HT1080 (cell line): Measurements from ENCODE around the gene ACAD11. TPM values are rescaled to one million over a fixed set of nuclear protein-coding genes. Genes with fewer than 3 reads are reported as not detected.
"Not testable (repeated sequence)": the region's sequence is repeated elsewhere in the genome, so short reads cannot be mapped to it uniquely, and the experiment has no call there.

Experiments used
- DNase-seq: peaks from one replicate; pipeline ENCODE4 v3.0.0-alpha.2; 2015; ENCODE audit warnings: low read depth
- total RNA-seq: library from RNA; depleted of rRNA; stranded (reverse); fragments of >200 nt; shearing (Covaris generic); gene quantifications from 2 replicates; pipeline ENCODE4 v1.2.3, GENCODE V29; 2014

The ACAD11 gene
- total RNA-seq, 1 experiment from 2014 or later = 20.2 TPM

- DNase-seq = no peak
Measured at GRCh38 chr3:132652640-132653270, 6.9 kb downstream of the ACAD11 start.

GRCh38 chr3:132650153-132650552, 9.5 kb downstream of the ACAD11 start:
- no peak for DNase-seq

- peak; percentile 51 for DNase-seq
Measured at GRCh38 chr3:132645058-132645457, 14.6 kb downstream of the ACAD11 start.

- DNase-seq = no peak
Measured at GRCh38 chr3:132643366-132643765, 16.2 kb downstream of the ACAD11 start.

GRCh38 chr3:132642539-132642847, 17.1 kb downstream of the ACAD11 start:
- DNase-seq = no peak

- peak; percentile 64 for DNase-seq
Measured at GRCh38 chr3:132641837-132642538, 17.6 kb downstream of the ACAD11 start.

GRCh38 chr3:132641427-132641826, 18.2 kb downstream of the ACAD11 start:
- not testable (repeated sequence) for DNase-seq

- DNase-seq = no peak
Measured at GRCh38 chr3:132638706-132639105, 20.9 kb downstream of the ACAD11 start.

GRCh38 chr3:132637590-132637989, 22.0 kb downstream of the ACAD11 start:
- no peak for DNase-seq

- DNase-seq = no peak
Measured at GRCh38 chr3:132635052-132635451, 24.6 kb downstream of the ACAD11 start.

- DNase-seq = no peak
Measured at GRCh38 chr3:132630612-132631011, 29.0 kb downstream of the ACAD11 start.

- DNase-seq = peak; percentile 84
Measured at GRCh38 chr3:132629928-132630327, 29.7 kb downstream of the ACAD11 start.

GRCh38 chr3:132628157-132628556, 31.5 kb downstream of the ACAD11 start:
- DNase-seq = no peak

GRCh38 chr3:132626955-132627354, 32.7 kb downstream of the ACAD11 start:
- DNase-seq = no peak

- DNase-seq = no peak
Measured at GRCh38 chr3:132625613-132626012, 34.0 kb downstream of the ACAD11 start.

- DNase-seq = no peak
Measured at GRCh38 chr3:132624790-132625189, 34.8 kb downstream of the ACAD11 start.

GRCh38 chr3:132623646-132624045, 36.0 kb downstream of the ACAD11 start:
- DNase-seq = no peak

GRCh38 chr3:132622761-132623160, 36.8 kb downstream of the ACAD11 start:
- DNase-seq = no peak

- DNase-seq = no peak
Measured at GRCh38 chr3:132622148-132622547, 37.5 kb downstream of the ACAD11 start.

- no peak for DNase-seq
Measured at GRCh38 chr3:132616780-132617179, 42.8 kb downstream of the ACAD11 start.

GRCh38 chr3:132615881-132616280, 43.7 kb downstream of the ACAD11 start:
- DNase-seq = no peak

- DNase-seq = not testable (repeated sequence)
Measured at GRCh38 chr3:132615301-132615700, 44.3 kb downstream of the ACAD11 start.

- not testable (repeated sequence) for DNase-seq
Measured at GRCh38 chr3:132606620-132607019, 53.0 kb downstream of the ACAD11 start.
